ENCODE results near the gene CBARP.
A peak's percentile ranks its signal among the peaks of the same experiment; 100 is the strongest.

The CBARP gene

GRCh38 chr19:1224047-1224825, 13.6 kb downstream of the CBARP start:
- TF ChIP-seq ZFX (IDR thresholded peaks at IDR 0.05; ENCODE audit: borderline replicate concordance), result no peak
- no peak for TF ChIP-seq CTCF (IDR thresholded peaks at IDR 0.05)
- H3K27ac ChIP-seq, result no peak overlapping the region

GRCh38 chr19:1223018-1223855, 14.6 kb downstream of the CBARP start:
- H3K27ac ChIP-seq, result no peak overlapping the region
- TF ChIP-seq ZFX (IDR thresholded peaks at IDR 0.05; ENCODE audit: borderline replicate concordance), result no peak
- TF ChIP-seq CTCF (IDR thresholded peaks at IDR 0.05), result peak; percentile 64

GRCh38 chr19:1222394-1222793, 15.4 kb downstream of the CBARP start:
- TF ChIP-seq ZFX (IDR thresholded peaks at IDR 0.05; ENCODE audit: borderline replicate concordance), result no peak
- TF ChIP-seq CTCF (IDR thresholded peaks at IDR 0.05), result no peak
- H3K27ac ChIP-seq, result no peak overlapping the region

GRCh38 chr19:1221904-1222255, 15.9 kb downstream of the CBARP start:
- H3K27ac ChIP-seq, result no peak overlapping the region
- TF ChIP-seq ZFX (IDR thresholded peaks at IDR 0.05; ENCODE audit: borderline replicate concordance) (no peak), CTCF (IDR thresholded peaks at IDR 0.05) (no peak)

- TF ChIP-seq ZFX (IDR thresholded peaks at IDR 0.05; ENCODE audit: borderline replicate concordance), result no peak
- TF ChIP-seq CTCF (IDR thresholded peaks at IDR 0.05), result peak; percentile 67
- H3K27ac ChIP-seq, result no peak overlapping the region
Observed at GRCh38 chr19:1220976-1221903, 16.6 kb downstream of the CBARP start.

- H3K27ac ChIP-seq, result no peak overlapping the region
- TF ChIP-seq ZFX (IDR thresholded peaks at IDR 0.05; ENCODE audit: borderline replicate concordance), result no peak
- TF ChIP-seq CTCF (IDR thresholded peaks at IDR 0.05), result peak; percentile 24; the same call in 1 of the 2 replicates
Observed at GRCh38 chr19:1220477-1220930, 17.3 kb downstream of the CBARP start.
